HEK293 (cell line): ENCODE measurements around the gene CD8A.

Experiments used
- ELK4 ChIP-seq: IDR thresholded peaks from 2 replicates; pipeline ENCODE4 v1.6.1; 2011; ENCODE audit warnings: mild to moderate bottlenecking, low read depth, low read length, borderline replicate concordance
- GFI1B ChIP-seq: fragments of 450-650 bp; formaldehyde crosslinking; IDR thresholded peaks from 2 replicates; pipeline ENCODE4 v1.5.1; 2016; ENCODE audit warnings: missing biosample characterization, missing genetic modification characterization
- HIC1 ChIP-seq: fragments of 450-650 bp; formaldehyde crosslinking; IDR thresholded peaks from 2 replicates; pipeline ENCODE4 v1.5.1; 2016; ENCODE audit warnings: missing biosample characterization, missing genetic modification characterization
- PRDM4 ChIP-seq: fragments of 450-650 bp; formaldehyde crosslinking; IDR thresholded peaks from 2 replicates; pipeline ENCODE4 v1.5.1; 2017; ENCODE audit warnings: missing biosample characterization, missing genetic modification characterization
- SCRT1 ChIP-seq: fragments of 450-650 bp; formaldehyde crosslinking; IDR thresholded peaks from 2 replicates; pipeline ENCODE4 v1.5.1; 2016; ENCODE audit warnings: missing biosample characterization, missing genetic modification characterization, borderline replicate concordance
- TRIM28 ChIP-seq: IDR thresholded peaks from 2 replicates; pipeline ENCODE4 v1.6.1; 2011; ENCODE audit warnings: low read length, control low read depth, borderline replicate concordance
- ZBTB17 ChIP-seq: fragments of 450-650 bp; formaldehyde crosslinking; IDR thresholded peaks from 2 replicates; pipeline ENCODE4 v1.5.1; 2016; ENCODE audit warnings: missing biosample characterization, missing genetic modification characterization
- ZBTB6 ChIP-seq: fragments of 450-650 bp; formaldehyde crosslinking; IDR thresholded peaks from 2 replicates; pipeline ENCODE4 v1.5.1; 2017; ENCODE audit warnings: missing biosample characterization, missing genetic modification characterization
- ZNF157 ChIP-seq: fragments of 450-650 bp; formaldehyde crosslinking; IDR thresholded peaks from 2 replicates; pipeline ENCODE4 v1.5.1; 2016; ENCODE audit warnings: missing biosample characterization, missing genetic modification characterization
- ZNF169 ChIP-seq: fragments of 450-650 bp; formaldehyde crosslinking; IDR thresholded peaks from 2 replicates; pipeline ENCODE4 v1.5.1; 2016; ENCODE audit warnings: missing biosample characterization, missing genetic modification characterization
- ZNF19 ChIP-seq: fragments of 450-650 bp; formaldehyde crosslinking; IDR thresholded peaks from 2 replicates; pipeline ENCODE4; 2016; ENCODE audit warnings: missing biosample characterization, missing genetic modification characterization, low read depth
- ZNF2 ChIP-seq: fragments of 450-650 bp; formaldehyde crosslinking; IDR thresholded peaks from 2 replicates; pipeline ENCODE4 v1.5.1; 2016; ENCODE audit warnings: missing biosample characterization, missing genetic modification characterization
- ZNF311 ChIP-seq: fragments of 450-650 bp; formaldehyde crosslinking; IDR thresholded peaks from 2 replicates; pipeline ENCODE4 v1.5.1; 2017; ENCODE audit warnings: missing biosample characterization, missing genetic modification characterization, borderline replicate concordance
- ZNF391 ChIP-seq: fragments of 450-650 bp; formaldehyde crosslinking; IDR thresholded peaks from 2 replicates; pipeline ENCODE4 v1.5.1; 2016; ENCODE audit warnings: low read depth, missing biosample characterization, missing genetic modification characterization, borderline replicate concordance
- ZNF394 ChIP-seq: fragments of 450-650 bp; formaldehyde crosslinking; IDR thresholded peaks from 2 replicates; pipeline ENCODE4 v1.5.1; 2016; ENCODE audit warnings: missing biosample characterization, missing genetic modification characterization, mild to moderate bottlenecking, moderate library complexity, borderline replicate concordance
- ZNF548 ChIP-seq: fragments of 450-650 bp; formaldehyde crosslinking; IDR thresholded peaks from 2 replicates; pipeline ENCODE4 v1.5.1; 2016; ENCODE audit warnings: missing biosample characterization, missing genetic modification characterization
- ZNF560 ChIP-seq: fragments of 450-650 bp; formaldehyde crosslinking; IDR thresholded peaks from 2 replicates; pipeline ENCODE4 v1.5.1; 2017; ENCODE audit warnings: missing biosample characterization, missing genetic modification characterization, borderline replicate concordance
- ZNF621 ChIP-seq: fragments of 450-650 bp; formaldehyde crosslinking; IDR thresholded peaks from 2 replicates; pipeline ENCODE4 v1.5.1; 2017; ENCODE audit warnings: missing biosample characterization, missing genetic modification characterization
- ZNF623 ChIP-seq: fragments of 450-650 bp; formaldehyde crosslinking; IDR thresholded peaks from 2 replicates; pipeline ENCODE4 v1.5.1; 2016; ENCODE audit warnings: missing biosample characterization, missing genetic modification characterization
- ZNF658 ChIP-seq: fragments of 450-650 bp; formaldehyde crosslinking; IDR thresholded peaks from 2 replicates; pipeline ENCODE4; 2016; ENCODE audit warnings: missing biosample characterization, missing genetic modification characterization
- ZNF664 ChIP-seq: fragments of 450-650 bp; formaldehyde crosslinking; IDR thresholded peaks from 2 replicates; pipeline ENCODE4 v1.5.1; 2016; ENCODE audit warnings: missing biosample characterization, missing genetic modification characterization
- ZNF776 ChIP-seq: fragments of 450-650 bp; formaldehyde crosslinking; IDR thresholded peaks from 2 replicates; pipeline ENCODE4 v1.5.0; 2017; ENCODE audit warnings: missing biosample characterization, missing genetic modification characterization, borderline replicate concordance
- ZNF830 ChIP-seq: fragments of 450-650 bp; IDR thresholded peaks from 2 replicates; pipeline ENCODE4 v1.5.0; 2018; ENCODE audit warnings: missing biosample characterization, missing genetic modification characterization, low read depth, mild to moderate bottlenecking, moderate library complexity
- ZSCAN16 ChIP-seq: fragments of 450-650 bp; formaldehyde crosslinking; IDR thresholded peaks from 2 replicates; pipeline ENCODE4 v1.5.1; 2016; ENCODE audit warnings: missing biosample characterization, missing genetic modification characterization
- ZSCAN30 ChIP-seq: fragments of 450-650 bp; IDR thresholded peaks from 2 replicates; pipeline ENCODE4 v1.5.1; 2018; ENCODE audit warnings: missing biosample characterization, mild to moderate bottlenecking, missing genetic modification characterization, moderate library complexity
- TF ChIP-seq, protein P1 (sequence below): fragments of 450-650 bp; formaldehyde crosslinking; IDR thresholded peaks from 2 replicates; pipeline ENCODE4 v1.5.1; 2016; ENCODE audit warnings: missing biosample characterization, missing genetic modification characterization
- TF ChIP-seq, protein P2 (sequence below): fragments of 450-650 bp; formaldehyde crosslinking; IDR thresholded peaks from 2 replicates; pipeline ENCODE4 v1.5.1; 2016; ENCODE audit warnings: missing biosample characterization, missing genetic modification characterization
- TF ChIP-seq, protein P3 (sequence below): fragments of 450-650 bp; formaldehyde crosslinking; IDR thresholded peaks from 2 replicates; pipeline ENCODE4 v1.5.0; 2017; ENCODE audit warnings: missing biosample characterization, missing genetic modification characterization, borderline replicate concordance

Gene CD8A

DNA sequence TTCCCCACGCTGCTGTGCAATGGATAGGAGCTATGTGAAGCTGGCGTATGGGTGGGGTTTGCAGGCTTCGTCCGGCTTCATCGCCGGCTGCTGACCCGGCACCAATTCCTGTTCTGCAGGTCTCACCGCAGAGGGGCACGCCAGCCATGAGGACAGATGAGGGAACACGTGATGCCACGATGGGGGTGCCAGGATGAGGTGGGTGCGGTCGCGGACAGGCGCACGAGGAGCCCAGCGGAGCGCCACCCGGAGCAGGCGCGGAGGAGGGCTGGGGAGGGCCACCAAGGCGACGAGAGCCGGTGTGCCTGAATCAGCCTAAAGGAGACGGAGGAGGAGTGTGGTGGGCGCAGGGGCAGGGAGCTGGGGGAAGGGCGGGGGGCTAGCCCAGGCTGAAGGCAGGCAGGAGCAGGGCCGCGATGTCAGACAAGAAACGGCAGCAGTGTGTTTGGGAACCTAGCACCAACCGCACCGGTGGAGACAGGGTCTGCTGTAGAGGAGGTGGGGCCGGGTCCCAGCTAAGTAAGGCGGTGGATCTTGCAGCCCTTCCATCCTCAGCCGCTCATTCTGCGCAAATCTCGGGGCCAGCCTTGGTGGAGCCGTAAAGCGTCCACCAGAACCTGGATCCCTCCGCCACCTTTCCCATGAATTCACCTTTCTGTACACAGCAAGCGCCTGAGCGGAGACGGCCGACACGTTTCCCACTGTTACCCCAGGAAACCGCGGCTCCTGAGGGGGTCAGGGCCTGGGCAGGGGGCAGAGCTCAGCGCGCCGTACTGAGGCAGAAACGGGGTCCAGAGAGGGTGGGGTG, 17.0 kb upstream of the CD8A start (continued):
- TF ChIP-seq, protein P1, sequence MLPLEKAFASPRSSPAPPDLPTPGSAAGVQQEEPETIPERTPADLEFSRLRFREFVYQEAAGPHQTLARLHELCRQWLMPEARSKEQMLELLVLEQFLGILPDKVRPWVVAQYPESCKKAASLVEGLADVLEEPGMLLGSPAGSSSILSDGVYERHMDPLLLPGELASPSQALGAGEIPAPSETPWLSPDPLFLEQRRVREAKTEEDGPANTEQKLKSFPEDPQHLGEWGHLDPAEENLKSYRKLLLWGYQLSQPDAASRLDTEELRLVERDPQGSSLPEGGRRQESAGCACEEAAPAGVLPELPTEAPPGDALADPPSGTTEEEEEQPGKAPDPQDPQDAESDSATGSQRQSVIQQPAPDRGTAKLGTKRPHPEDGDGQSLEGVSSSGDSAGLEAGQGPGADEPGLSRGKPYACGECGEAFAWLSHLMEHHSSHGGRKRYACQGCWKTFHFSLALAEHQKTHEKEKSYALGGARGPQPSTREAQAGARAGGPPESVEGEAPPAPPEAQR (tag by site-specific recombination): no peak
- TF ChIP-seq ZBTB6 (tag by site-specific recombination) (no peak), ZNF391 (tag by site-specific recombination) (no peak), ZNF2 (no peak), TRIM28 (no peak), ZNF621 (tag by site-specific recombination) (no peak), ZNF157 (tag by site-specific recombination) (no peak), ZNF548 (tag by site-specific recombination) (no peak), ZNF311 (tag by site-specific recombination) (no peak), ZNF394 (no peak), ZNF169 (no peak), ELK4 (no peak), ZBTB17 (tag by site-specific recombination) (peak; percentile 84; the same call in 1 of the 2 replicates), HIC1 (tag by site-specific recombination) (0 out of 2 replicates have a peak, but pooled peaks have one; percentile 52), ZNF658 (no peak), ZSCAN30 (no peak), SCRT1 (no peak), ZNF560 (tag by site-specific recombination) (no peak), ZNF776 (tag by site-specific recombination) (no peak), ZNF830 (tag by site-specific recombination) (no peak), GFI1B (0 out of 2 replicates have a peak, but pooled peaks have one; percentile 15), ZNF19 (tag by site-specific recombination) (no peak), ZSCAN16 (no peak), ZNF623 (tag by site-specific recombination) (no peak), PRDM4 (tag by site-specific recombination) (no peak), ZNF664 (no peak)
- TF ChIP-seq, protein P2, sequence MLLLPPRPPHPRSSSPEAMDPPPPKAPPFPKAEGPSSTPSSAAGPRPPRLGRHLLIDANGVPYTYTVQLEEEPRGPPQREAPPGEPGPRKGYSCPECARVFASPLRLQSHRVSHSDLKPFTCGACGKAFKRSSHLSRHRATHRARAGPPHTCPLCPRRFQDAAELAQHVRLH (tag by site-specific recombination): no peak
- TF ChIP-seq, protein P3, sequence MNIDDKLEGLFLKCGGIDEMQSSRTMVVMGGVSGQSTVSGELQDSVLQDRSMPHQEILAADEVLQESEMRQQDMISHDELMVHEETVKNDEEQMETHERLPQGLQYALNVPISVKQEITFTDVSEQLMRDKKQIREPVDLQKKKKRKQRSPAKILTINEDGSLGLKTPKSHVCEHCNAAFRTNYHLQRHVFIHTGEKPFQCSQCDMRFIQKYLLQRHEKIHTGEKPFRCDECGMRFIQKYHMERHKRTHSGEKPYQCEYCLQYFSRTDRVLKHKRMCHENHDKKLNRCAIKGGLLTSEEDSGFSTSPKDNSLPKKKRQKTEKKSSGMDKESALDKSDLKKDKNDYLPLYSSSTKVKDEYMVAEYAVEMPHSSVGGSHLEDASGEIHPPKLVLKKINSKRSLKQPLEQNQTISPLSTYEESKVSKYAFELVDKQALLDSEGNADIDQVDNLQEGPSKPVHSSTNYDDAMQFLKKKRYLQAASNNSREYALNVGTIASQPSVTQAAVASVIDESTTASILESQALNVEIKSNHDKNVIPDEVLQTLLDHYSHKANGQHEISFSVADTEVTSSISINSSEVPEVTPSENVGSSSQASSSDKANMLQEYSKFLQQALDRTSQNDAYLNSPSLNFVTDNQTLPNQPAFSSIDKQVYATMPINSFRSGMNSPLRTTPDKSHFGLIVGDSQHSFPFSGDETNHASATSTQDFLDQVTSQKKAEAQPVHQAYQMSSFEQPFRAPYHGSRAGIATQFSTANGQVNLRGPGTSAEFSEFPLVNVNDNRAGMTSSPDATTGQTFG (tag by site-specific recombination): no peak
